Measurements from ENCODE around the gene EYA2.

Gene EYA2

GRCh38 chr20:46990596-46991104, 96.0 kb downstream of the EYA2 start:
- TF ChIP-seq, protein P1, sequence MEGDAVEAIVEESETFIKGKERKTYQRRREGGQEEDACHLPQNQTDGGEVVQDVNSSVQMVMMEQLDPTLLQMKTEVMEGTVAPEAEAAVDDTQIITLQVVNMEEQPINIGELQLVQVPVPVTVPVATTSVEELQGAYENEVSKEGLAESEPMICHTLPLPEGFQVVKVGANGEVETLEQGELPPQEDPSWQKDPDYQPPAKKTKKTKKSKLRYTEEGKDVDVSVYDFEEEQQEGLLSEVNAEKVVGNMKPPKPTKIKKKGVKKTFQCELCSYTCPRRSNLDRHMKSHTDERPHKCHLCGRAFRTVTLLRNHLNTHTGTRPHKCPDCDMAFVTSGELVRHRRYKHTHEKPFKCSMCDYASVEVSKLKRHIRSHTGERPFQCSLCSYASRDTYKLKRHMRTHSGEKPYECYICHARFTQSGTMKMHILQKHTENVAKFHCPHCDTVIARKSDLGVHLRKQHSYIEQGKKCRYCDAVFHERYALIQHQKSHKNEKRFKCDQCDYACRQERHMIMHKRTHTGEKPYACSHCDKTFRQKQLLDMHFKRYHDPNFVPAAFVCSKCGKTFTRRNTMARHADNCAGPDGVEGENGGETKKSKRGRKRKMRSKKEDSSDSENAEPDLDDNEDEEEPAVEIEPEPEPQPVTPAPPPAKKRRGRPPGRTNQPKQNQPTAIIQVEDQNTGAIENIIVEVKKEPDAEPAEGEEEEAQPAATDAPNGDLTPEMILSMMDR (IDR thresholded peaks at IDR 0.05; ENCODE audit: low read depth, low read length), result no peak
- H3K4me3 ChIP-seq (ENCODE audit: low read depth, low read length), result no peak overlapping the region
- in situ Hi-C loops (cut with HindIII; ENCODE audit: low sequenced_read_pairs), result no loop called here
- no peak for DNase-seq (ENCODE audit: low read depth, low spot score)

DNA sequence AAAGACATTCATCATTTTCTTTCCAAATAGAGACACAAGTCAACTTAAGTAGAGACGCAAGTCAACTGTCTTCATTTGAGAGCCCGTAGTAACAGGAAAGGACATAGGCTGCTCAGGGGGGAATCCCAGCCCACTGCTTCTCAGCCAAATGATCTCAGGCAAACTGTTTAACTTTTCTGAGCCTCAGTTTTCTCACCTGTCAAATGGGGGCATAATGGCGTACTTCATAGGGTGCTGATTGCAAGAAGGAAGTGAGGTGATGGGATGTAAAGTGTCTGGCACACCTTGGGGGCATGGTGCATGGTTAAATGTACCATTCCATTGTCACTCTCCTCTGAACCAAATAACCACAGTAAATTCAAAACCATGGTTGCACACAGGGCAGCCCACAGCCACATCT, 96.5 kb downstream of the EYA2 start:
- no peak for DNase-seq (ENCODE audit: low read depth, low spot score)
- H3K4me3 ChIP-seq (ENCODE audit: low read depth, low read length), result no peak overlapping the region
- in situ Hi-C loops (cut with HindIII; ENCODE audit: low sequenced_read_pairs), result no loop called here
- TF ChIP-seq, protein P1 (IDR thresholded peaks at IDR 0.05; ENCODE audit: low read depth, low read length), result no peak

- DNase-seq (ENCODE audit: low read depth, low spot score), result no peak
- in situ Hi-C loops (cut with HindIII; ENCODE audit: low sequenced_read_pairs), result no loop called here
- no peak overlapping the region for H3K4me3 ChIP-seq (ENCODE audit: low read depth, low read length)
- TF ChIP-seq, protein P1 (IDR thresholded peaks at IDR 0.05; ENCODE audit: low read depth, low read length), result no peak
These were observed 97.4 kb downstream of the EYA2 start for GRCh38 chr20:46991880-46992639.

- TF ChIP-seq, protein P1 (IDR thresholded peaks at IDR 0.05; ENCODE audit: low read depth, low read length), result no peak
- H3K4me3 ChIP-seq (ENCODE audit: low read depth, low read length), result no peak overlapping the region
- no peak for DNase-seq (ENCODE audit: low read depth, low spot score)
- in situ Hi-C loops (cut with HindIII; ENCODE audit: low sequenced_read_pairs), result no loop called here
These were observed 98.0 kb downstream of the EYA2 start for GRCh38 chr20:46992640-46993035.

- H3K4me3 ChIP-seq (ENCODE audit: low read depth, low read length), result no peak overlapping the region
- DNase-seq (ENCODE audit: low read depth, low spot score), result no peak
- in situ Hi-C loops (cut with HindIII; ENCODE audit: low sequenced_read_pairs), result no loop called here
- TF ChIP-seq, protein P1 (IDR thresholded peaks at IDR 0.05; ENCODE audit: low read depth, low read length), result no peak
These were observed 98.9 kb downstream of the EYA2 start for GRCh38 chr20:46993465-46994095.

DNA sequence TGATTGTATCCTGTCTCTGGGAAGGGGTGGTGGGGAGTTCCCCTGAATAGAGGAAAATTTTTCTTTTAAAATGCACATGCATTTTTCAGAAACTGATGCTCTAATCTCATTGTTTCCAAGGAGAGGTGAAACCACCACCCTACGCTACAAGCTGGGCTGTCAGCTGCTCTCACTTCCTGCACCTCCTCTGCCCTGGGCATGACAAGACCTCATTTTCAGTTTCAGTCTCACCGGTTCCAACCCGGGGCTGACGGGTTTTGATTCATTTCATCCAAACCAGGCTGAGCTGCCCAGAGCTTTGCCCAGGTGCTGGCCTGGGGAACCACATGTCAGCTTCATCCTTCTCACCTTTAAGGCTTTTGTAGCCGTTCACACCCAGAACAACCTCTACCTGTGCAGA, 99.7 kb downstream of the EYA2 start:
- in situ Hi-C loops (cut with HindIII; ENCODE audit: low sequenced_read_pairs), result no loop called here
- H3K4me3 ChIP-seq (ENCODE audit: low read depth, low read length), result no peak overlapping the region
- no peak for DNase-seq (ENCODE audit: low read depth, low spot score)
- TF ChIP-seq, protein P1 (IDR thresholded peaks at IDR 0.05; ENCODE audit: low read depth, low read length), result no peak
